SKM-1 treated with dmso at 0.1 percent for 144 hours (cell line): ENCODE results near the gene LIN7C.

ENCODE experiments used
- DNase-seq: peaks from one replicate; lab custom pipeline; 2025; ENCODE audit not compliant: unreplicated experiment; lab: John Stamatoyannopoulos, UW

Gene LIN7C

GRCh38 chr11:27512238-27512637 lies 5.7 kb upstream of the LIN7C start:
- DNase-seq: no peak

GRCh38 chr11:27509908-27510307 lies 3.3 kb upstream of the LIN7C start:
- DNase-seq: peak; percentile 22

GRCh38 chr11:27507557-27508322 lies 1.2 kb upstream of the LIN7C start:
- DNase-seq: peak; percentile 13

GRCh38 chr11:27505781-27506180 lies 788 bp downstream of the LIN7C start:
- DNase-seq: no peak

GRCh38 chr11:27504205-27504604 lies 2.4 kb downstream of the LIN7C start:
- DNase-seq: no peak

- no peak for DNase-seq
Measured at GRCh38 chr11:27501100-27501499, 5.5 kb downstream of the LIN7C start.

GRCh38 chr11:27497911-27498310 lies 8.7 kb downstream of the LIN7C start:
- DNase-seq: no peak

GRCh38 chr11:27497284-27497866 lies 9.2 kb downstream of the LIN7C start:
- peak; percentile 20 for DNase-seq

- no peak for DNase-seq
Measured at GRCh38 chr11:27496461-27496860, 10.1 kb downstream of the LIN7C start.

GRCh38 chr11:27495710-27496300 lies 10.8 kb downstream of the LIN7C start:
- DNase-seq: no peak

- no peak for DNase-seq
Measured at GRCh38 chr11:27489092-27489491, 17.5 kb downstream of the LIN7C start.

GRCh38 chr11:27487706-27488105 lies 18.9 kb downstream of the LIN7C start:
- DNase-seq: no peak

- DNase-seq: peak; percentile 30
Measured at GRCh38 chr11:27485930-27486773, 20.4 kb downstream of the LIN7C start.

GRCh38 chr11:27482793-27483192 lies 23.8 kb downstream of the LIN7C start:
- DNase-seq: no peak

GRCh38 chr11:27481992-27482391 lies 24.6 kb downstream of the LIN7C start:
- DNase-seq: no peak

- DNase-seq: no peak
Measured at GRCh38 chr11:27477831-27478230, 28.7 kb downstream of the LIN7C start.

GRCh38 chr11:27477243-27477642 lies 29.3 kb downstream of the LIN7C start:
- DNase-seq: no peak

GRCh38 chr11:27475622-27476021 lies 30.9 kb downstream of the LIN7C start:
- DNase-seq: no peak

- DNase-seq: no peak
Measured at GRCh38 chr11:27473017-27473406, 33.6 kb downstream of the LIN7C start.

GRCh38 chr11:27472398-27473016 lies 34.1 kb downstream of the LIN7C start, which contains the start of gene LGR4:
LGR4 (minus strand) TSS chr11:27472790; CDS start chr11:27472302, 488 bp downstream.
- DNase-seq: peak; percentile 89
